HEK293 (cell line): Measurements from ENCODE around the gene AKNA.

Experiments used
- BCL11A ChIP-seq: fragments of 450-650 bp; formaldehyde crosslinking; IDR thresholded peaks from 2 replicates; pipeline ENCODE4 v1.5.1; 2016; ENCODE audit warnings: low read depth, missing biosample characterization, missing genetic modification characterization
- SETDB1 ChIP-seq: IDR thresholded peaks from one replicate; pipeline ENCODE4 v1.6.1; 2017; ENCODE audit warnings: mild to moderate bottlenecking, low read length, moderate library complexity, mixed read lengths; ENCODE audit not compliant: insufficient read length
- SP2 ChIP-seq: fragments of 450-650 bp; formaldehyde crosslinking; IDR thresholded peaks from 2 replicates; pipeline ENCODE4 v1.5.1; 2016; ENCODE audit warnings: missing biosample characterization, missing genetic modification characterization
- TSHZ1 ChIP-seq: fragments of 450-650 bp; formaldehyde crosslinking; IDR thresholded peaks from 2 replicates; pipeline ENCODE4 v1.5.1; 2016; ENCODE audit warnings: missing biosample characterization, missing genetic modification characterization, borderline replicate concordance
- YY1 ChIP-seq: fragments of 450-650 bp; formaldehyde crosslinking; IDR thresholded peaks from 2 replicates; pipeline ENCODE4 v1.5.1; 2018; ENCODE audit warnings: missing biosample characterization, missing genetic modification characterization
- ZBTB1 ChIP-seq: fragments of 450-650 bp; formaldehyde crosslinking; IDR thresholded peaks from 2 replicates; pipeline ENCODE4 v1.5.1; 2016; ENCODE audit warnings: missing biosample characterization, missing genetic modification characterization
- ZBTB17 ChIP-seq: fragments of 450-650 bp; formaldehyde crosslinking; IDR thresholded peaks from 2 replicates; pipeline ENCODE4 v1.5.1; 2016; ENCODE audit warnings: missing biosample characterization, missing genetic modification characterization
- ZFP69B ChIP-seq: fragments of 450-650 bp; formaldehyde crosslinking; IDR thresholded peaks from 2 replicates; pipeline ENCODE4 v1.5.1; 2016; ENCODE audit warnings: missing biosample characterization, missing genetic modification characterization
- ZNF133 ChIP-seq: fragments of 450-650 bp; formaldehyde crosslinking; IDR thresholded peaks from 2 replicates; pipeline ENCODE4 v1.5.1; 2016; ENCODE audit warnings: missing biosample characterization, missing genetic modification characterization
- ZNF155 ChIP-seq: fragments of 450-650 bp; formaldehyde crosslinking; IDR thresholded peaks from 2 replicates; pipeline ENCODE4 v1.5.1; 2016; ENCODE audit warnings: missing biosample characterization, missing genetic modification characterization
- ZNF223 ChIP-seq: fragments of 450-650 bp; formaldehyde crosslinking; IDR thresholded peaks from 2 replicates; pipeline ENCODE4 v1.5.1; 2016; ENCODE audit warnings: missing biosample characterization, missing genetic modification characterization
- ZNF645 ChIP-seq: fragments of 450-650 bp; formaldehyde crosslinking; IDR thresholded peaks from 2 replicates; pipeline ENCODE4; 2016; ENCODE audit warnings: missing biosample characterization, missing genetic modification characterization
- TF ChIP-seq, protein P1 (sequence below): fragments of 450-650 bp; formaldehyde crosslinking; IDR thresholded peaks from 2 replicates; pipeline ENCODE4 v1.5.1; 2016; ENCODE audit warnings: missing biosample characterization, missing genetic modification characterization
- TF ChIP-seq, protein P2 (sequence below): fragments of 450-650 bp; formaldehyde crosslinking; IDR thresholded peaks from 2 replicates; pipeline ENCODE4 v1.5.1; 2016; ENCODE audit warnings: missing biosample characterization, missing genetic modification characterization

GRCh38 chr9:114344188-114344566 is 43.6 kb downstream of the AKNA start:
- no peak for TF ChIP-seq ZBTB1
- TF ChIP-seq SP2 (tag by site-specific recombination) = no peak
- TF ChIP-seq, protein P1, sequence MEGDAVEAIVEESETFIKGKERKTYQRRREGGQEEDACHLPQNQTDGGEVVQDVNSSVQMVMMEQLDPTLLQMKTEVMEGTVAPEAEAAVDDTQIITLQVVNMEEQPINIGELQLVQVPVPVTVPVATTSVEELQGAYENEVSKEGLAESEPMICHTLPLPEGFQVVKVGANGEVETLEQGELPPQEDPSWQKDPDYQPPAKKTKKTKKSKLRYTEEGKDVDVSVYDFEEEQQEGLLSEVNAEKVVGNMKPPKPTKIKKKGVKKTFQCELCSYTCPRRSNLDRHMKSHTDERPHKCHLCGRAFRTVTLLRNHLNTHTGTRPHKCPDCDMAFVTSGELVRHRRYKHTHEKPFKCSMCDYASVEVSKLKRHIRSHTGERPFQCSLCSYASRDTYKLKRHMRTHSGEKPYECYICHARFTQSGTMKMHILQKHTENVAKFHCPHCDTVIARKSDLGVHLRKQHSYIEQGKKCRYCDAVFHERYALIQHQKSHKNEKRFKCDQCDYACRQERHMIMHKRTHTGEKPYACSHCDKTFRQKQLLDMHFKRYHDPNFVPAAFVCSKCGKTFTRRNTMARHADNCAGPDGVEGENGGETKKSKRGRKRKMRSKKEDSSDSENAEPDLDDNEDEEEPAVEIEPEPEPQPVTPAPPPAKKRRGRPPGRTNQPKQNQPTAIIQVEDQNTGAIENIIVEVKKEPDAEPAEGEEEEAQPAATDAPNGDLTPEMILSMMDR (tag by site-specific recombination) = no peak
- TF ChIP-seq ZNF133 (tag by site-specific recombination) = no peak
- no peak for TF ChIP-seq ZFP69B
- TF ChIP-seq ZNF645 (tag by site-specific recombination) = no peak
- TF ChIP-seq YY1 (tag by site-specific recombination) = no peak
- TF ChIP-seq BCL11A (tag by site-specific recombination) = no peak
- TF ChIP-seq, protein P2, sequence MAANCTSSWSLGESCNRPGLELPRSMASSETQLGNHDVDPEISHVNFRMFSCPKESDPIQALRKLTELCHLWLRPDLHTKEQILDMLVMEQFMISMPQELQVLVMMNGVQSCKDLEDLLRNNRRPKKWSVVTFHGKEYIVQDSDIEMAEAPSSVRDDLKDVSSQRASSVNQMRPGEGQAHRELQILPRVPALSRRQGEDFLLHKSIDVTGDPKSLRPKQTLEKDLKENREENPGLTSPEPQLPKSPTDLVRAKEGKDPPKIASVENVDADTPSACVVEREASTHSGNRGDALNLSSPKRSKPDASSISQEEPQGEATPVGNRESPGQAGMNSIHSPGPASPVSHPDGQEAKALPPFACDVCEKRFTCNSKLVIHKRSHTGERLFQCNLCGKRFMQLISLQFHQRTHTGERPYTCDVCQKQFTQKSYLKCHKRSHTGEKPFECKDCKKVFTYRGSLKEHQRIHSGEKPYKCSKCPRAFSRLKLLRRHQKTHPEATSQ (tag by site-specific recombination) = no peak
- no peak for TF ChIP-seq SETDB1
- no peak for TF ChIP-seq TSHZ1 (tag by site-specific recombination)
- no peak for TF ChIP-seq ZBTB17 (tag by site-specific recombination)
- TF ChIP-seq ZNF223 (tag by site-specific recombination) = no peak
- TF ChIP-seq ZNF155 (tag by site-specific recombination) = no peak
